ENCODE results near the gene MARCHF11.

Gene MARCHF11

GRCh38 chr5:16131878-16132277, 47.7 kb downstream of the MARCHF11 start:
- DNase-seq: no peak

DNA sequence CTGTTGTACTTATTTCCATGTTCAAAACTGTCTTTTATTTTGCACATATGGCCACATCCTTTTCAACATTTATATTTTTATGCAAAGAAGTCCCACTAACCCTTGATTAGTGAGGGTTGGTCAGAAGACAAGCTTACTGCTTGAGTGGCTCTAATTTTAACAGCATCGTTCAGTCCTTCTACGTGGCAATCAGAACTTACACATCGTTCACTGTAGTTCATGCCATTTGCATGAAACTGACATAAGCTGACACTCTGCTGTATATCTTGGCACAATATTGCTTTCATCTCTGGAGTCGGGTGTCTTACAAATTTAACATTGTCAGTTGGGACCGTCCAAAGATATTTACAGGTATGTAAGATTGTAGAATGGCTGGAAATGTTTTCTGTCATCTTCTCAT, 50.6 kb downstream of the MARCHF11 start:
- no peak for DNase-seq

- DNase-seq: no peak
Observed at GRCh38 chr5:16127865-16128544, 51.6 kb downstream of the MARCHF11 start.

DNA sequence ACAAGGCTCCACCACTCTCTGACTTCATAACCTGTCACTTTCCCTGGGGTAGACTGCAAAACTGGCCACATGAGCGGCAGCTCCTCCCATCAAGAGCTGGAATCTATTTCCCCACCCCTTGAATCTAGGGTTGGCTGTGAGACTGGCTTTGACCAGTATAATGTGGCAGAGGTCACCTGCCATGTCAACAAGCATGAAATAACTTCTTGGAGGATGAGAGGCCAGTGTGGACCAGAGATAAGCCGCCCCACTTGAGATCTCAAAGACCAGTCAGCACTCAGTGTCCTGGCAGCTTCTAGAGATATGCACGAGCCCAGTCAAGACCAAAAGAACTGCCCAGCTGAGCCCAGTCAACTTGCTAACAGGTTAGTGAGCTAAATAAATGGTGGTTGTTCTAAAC, 59.0 kb downstream of the MARCHF11 start:
- no peak for DNase-seq

DNA sequence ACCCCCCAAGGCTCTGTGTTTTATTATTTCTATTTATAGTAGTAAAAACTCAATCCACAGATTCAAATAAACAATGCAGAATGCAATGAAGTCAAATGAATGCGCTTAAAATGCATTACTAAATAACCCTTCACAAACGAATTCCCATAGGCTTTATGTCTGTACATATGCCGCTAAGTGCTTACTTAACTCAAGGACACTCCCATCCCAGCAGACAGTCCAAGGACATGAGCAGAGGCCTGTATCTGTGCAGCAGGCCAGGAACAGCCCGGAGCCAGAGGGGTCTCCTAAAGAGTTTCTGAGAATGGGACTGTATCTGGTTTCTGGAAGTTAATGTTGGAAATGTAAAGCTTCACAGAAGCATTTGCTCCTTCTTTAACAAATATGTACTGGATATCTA, 59.8 kb downstream of the MARCHF11 start:
- no peak for DNase-seq

- no peak for DNase-seq
Observed at GRCh38 chr5:16115140-16115539, 64.5 kb downstream of the MARCHF11 start.

DNA sequence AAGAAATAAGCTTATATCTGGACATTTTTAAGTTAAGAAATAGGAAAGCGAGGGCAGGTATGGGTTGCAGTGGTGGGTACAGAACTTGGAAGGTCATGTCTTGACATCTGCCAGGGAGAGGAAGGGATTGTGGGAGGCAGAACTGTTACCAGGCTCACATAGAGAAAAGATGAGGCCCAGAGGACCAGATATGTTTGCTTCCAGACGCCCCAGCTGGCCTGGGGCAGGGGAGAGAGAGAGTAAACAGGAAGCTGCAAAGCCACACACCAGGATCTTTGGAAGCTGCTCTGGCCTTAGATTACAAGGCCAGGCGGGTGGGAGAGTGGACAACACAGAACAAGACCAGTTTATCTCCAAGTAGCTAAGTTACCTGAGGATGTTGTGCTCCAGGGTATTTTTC, 71.2 kb downstream of the MARCHF11 start:
- no peak for DNase-seq

GRCh38 chr5:16104961-16105360, 74.6 kb downstream of the MARCHF11 start:
- no peak for DNase-seq

- DNase-seq: no peak
Observed at GRCh38 chr5:16095612-16096011, 84.0 kb downstream of the MARCHF11 start.

GRCh38 chr5:16090270-16090669, 89.3 kb downstream of the MARCHF11 start:
- no peak for DNase-seq

DNA sequence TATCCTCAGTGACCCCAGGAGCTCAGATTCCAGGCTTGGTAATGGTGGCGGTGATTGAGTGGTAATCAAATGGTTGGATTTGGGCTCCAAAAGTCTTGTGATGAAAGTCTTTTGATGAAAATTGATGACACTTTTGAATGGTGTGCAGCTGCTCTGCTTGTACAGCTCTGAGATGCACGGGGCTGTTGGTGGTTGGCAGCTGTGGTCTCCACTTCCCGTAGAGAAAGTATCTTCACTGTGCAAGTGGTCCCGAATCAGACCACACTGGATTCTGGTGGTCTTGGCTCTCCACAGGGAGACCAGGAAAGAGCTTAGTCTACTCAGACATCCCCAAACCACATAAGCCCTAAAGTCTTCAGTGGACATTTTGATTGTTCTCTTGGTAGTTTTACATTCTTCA, 96.6 kb downstream of the MARCHF11 start:
- no peak for DNase-seq

- no peak for DNase-seq
Observed at GRCh38 chr5:16082053-16082452, 97.5 kb downstream of the MARCHF11 start.

DNA sequence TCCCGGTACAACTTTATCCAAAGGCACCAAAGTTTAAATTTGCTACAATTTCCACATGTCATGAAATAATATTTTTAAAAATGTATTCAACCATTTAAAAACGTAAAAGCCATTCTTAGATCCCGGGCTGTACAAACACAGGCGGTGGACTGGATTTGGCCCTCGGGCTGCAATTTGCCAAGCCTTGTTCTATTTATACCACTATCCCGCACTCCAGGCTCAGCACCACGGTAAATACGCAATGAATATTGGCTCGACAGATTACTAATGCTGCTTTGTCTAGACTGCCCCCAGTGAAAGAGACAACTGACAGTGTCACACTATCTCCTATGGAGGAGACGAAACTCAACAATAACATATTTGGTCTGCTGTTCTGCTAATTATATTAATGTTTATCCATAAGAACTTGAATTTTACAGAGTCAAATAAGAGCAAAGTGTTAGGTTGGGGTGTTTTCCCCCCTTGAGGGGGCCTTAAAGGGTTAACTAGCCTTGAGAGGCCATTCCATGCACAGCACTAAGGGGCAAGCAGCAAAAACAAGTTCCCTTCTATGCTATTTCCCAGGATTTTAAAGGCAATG, 98.1 kb downstream of the MARCHF11 start:
- no peak for DNase-seq

GRCh38 chr5:16076657-16077056, 102.9 kb downstream of the MARCHF11 start:
- no peak for DNase-seq

- no peak for DNase-seq
Observed at GRCh38 chr5:16074358-16074757, 105.2 kb downstream of the MARCHF11 start.

DNA sequence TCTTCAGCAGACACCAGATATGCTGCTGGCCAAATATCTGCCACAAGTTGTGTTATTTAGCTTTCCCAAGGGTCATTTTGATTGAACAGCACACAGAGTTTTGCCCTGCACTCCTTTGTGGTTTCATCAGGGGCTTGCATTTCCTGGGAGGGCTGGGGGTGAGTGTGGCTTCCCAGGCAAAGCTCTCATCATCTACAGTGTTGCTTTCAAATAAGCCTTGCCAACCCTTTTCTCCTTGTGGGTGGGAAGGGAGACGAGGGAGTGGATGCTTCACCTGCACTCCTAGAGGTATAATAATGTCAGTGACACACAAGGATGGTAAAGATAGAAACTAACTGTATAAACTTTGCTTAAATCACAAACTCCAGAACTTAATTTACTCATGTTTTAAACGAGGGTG, 107.0 kb downstream of the MARCHF11 start:
- DNase-seq: no peak

- DNase-seq: no peak
Observed at GRCh38 chr5:16067415-16067814, 112.2 kb downstream of the MARCHF11 start.

DNA sequence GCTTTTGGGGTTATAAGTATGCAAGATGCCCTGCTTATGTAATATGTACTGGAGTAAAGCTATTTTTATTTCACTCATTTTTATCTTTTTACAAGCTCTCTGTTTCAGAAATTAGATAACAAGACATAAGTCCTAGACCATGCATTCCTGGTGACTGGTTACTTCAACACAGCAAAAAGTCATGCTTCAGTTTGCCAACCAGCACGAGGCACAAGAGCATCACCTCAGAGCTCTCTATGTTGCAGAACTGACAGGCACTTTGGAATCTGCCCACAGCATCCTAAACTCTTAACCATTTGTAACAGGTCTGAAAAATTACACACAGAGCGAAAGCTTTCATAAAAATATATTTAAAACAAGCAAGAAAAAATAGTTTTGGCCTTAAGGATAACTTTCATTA, 112.8 kb downstream of the MARCHF11 start:
- no peak for DNase-seq

DNA sequence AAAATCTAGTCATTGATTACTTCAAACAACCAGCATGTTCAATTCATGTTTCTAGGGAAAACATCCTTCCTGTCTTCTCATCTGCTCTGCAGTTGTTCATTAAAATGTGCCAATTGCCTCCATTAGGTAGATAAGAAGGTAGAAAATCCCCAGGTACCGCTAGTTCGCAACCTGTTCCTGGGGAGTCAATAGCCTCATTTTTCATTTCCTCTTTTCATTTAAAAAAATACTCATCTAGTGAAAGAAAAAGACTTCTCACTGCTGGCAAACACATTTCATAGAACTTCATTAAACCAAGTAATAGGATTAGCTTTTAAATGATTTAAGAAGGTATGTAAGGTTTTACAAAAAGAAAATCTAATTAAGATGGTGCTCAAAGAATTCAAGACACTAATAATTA, 113.3 kb downstream of the MARCHF11 start:
- no peak for DNase-seq

DNA sequence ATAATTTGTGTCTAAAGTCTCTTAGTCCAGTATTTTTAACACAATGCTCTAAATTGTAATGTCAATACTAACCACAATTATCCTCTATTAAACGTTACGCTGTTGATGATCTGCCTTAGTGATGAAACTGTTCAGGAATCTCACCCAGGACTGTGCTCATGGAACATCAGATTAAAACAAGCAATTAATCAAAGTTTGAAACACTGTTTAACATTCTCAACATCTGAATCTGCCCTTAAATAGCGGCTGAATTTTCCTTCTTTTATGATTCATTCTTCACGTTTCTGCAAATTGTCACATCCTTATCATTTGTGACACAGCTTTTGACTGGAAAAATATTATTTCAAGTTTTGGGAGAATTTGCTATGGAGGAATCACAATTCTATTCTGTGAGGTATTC, 113.8 kb downstream of the MARCHF11 start:
- no peak for DNase-seq

DNA sequence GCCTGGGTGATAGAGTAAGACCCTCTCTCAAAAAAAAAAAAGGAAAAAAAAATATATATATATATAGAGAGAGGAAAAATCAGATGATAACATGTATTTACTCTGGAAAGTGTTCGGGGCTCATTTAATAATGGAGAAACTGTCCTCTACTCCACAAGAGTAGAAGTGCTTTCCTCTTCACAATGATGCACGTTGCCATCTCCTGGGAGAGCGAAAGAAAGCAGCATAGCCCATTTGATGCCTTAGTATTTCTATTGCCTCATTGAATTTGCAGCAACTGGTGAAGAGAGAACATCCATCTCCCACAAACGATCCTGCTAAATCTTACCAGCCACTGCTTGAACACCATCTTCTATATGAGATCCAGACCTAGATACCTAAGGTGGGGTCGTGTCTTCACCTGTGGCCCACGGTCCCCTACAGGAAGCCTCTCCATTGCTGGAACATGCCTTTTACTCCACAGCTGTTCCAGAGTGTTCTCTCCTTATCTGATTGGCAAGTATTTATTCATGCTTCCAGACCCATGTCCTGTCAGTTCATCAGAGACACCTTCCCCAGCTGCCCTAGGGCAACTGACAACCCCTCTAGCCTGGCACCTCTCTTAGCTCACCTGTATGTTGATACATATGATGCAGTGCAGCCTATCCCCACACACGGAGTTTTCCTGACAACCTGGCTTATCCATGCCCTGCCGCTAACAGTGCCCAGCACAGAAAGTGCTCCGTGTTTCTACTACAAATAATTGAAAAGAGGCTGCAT, 115.3 kb downstream of the MARCHF11 start:
- DNase-seq: no peak

DNA sequence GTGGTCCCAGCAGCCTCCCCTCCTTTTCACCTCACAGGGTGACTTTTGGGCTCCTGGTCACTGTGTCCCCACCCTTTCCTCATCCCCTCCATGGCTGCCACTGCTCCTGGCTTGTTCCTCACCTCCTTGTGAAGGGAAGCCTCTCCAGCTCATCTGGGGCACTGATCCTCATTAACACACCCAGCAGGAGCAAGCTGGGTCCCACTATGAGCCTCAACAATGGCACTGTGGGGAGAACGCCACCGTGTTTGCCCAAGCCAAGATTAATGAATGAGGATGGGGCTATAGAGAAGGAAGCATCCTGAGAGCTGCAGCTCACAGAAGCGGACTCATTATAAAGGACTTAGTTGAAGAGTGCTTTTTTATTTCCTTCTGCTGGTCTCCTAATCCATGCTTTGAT, 118.4 kb downstream of the MARCHF11 start:
- DNase-seq: no peak

DNA sequence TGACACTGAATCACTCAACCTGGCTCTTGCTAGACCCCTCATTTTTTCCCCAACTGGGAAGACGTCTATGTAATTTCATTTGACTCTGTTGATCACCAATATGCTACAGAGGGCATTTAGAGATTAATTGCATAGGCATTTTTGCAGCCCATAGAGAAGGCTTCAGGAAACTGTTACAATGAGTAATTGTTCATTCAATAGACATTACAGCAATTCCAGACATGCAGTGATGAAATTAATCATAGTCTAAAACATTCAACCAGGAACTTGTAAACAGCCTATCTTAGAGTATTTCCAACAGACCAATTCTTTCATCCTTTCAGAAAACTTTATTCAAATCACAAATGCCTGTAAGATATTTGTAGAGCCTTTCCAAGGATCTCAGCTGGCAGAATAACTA, 122.3 kb downstream of the MARCHF11 start:
- no peak for DNase-seq

DNA sequence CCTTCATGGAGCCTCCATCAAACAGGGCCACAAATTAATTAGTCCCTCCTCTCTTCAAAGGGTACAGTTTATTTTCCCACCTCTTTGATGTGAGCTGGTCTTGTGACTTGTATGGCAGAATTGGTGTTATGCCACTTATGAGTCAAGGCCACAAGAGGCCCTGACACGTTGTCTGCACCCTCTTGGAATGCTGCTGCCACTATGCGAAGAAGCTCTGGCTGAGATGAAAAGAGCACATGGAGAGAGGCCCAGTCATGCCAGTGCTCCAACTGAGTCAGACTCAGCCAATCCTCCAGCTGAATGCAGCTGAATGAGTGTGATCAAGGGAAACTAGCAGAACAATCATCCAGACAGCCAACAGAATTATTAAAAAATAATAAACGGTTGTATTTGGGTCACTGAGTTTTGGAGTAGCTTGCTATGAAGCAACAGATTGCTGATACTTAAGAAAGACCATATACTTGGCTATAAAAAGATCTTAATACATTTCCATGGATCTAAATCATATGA, 128.3 kb downstream of the MARCHF11 start:
- DNase-seq: no peak

Measured in NCI-H526 (cell line).